ENCODE data around the gene GOLGA6L9. TPM values are rescaled to one million over a fixed set of nuclear protein-coding genes. Genes with fewer than 3 reads are reported as not detected.

The GOLGA6L9 gene, protein sequence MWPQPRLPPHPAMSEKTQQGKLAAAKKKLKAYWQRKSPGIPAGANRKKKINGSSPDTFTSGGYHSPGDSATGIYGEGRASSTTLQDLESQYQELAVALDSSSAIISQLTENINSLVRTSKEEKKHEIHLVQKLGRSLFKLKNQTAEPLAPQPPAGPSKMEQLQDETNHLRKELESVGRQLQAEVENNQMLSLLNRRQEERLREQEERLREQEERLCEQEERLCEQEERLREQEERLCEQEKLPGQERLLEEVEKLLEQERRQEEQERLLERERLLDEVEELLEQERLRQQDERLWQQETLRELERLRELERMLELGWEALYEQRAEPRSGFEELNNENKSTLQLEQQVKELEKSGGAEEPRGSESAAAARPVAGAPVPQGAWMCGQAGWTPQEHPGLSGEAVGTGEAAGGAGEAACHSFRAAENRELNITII
- total RNA-seq (2014; rRNA removed; shearing (Covaris generic)), result 3.1 and 5.5 TPM in 2 replicates

DNA sequence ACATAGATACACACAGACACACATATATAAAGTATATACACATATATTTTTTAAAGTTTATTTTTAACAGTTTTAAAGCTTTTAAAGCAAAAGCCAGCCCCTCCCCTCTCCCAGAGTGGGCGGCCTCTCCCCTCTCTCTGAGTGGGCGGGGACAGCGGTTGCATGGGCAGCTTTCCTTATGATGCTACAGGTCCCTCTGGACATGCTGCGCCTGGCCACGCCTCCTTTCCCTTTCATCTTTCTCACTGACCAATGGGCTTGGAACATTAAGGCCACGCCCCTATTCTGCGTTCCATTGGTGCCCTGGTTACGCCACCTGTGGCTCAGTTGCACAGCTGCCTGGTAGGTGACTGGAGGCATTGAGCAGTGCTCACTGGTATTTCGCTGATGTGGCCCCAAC, at the start of gene GOLGA6L9:
Gene GOLGA6L9, plus strand, starts transcription at position 124 of the 400 bp plus-strand sequence. Its CDS starts 264 bp downstream, at position 388.

Small RNA genes lying within 50 kb of the gene (small RNA-seq; reads per million reads assigned to genes)
- gene AC245033.3, result not detected

Other genes starting within 250 kb of the GOLGA6L9 start
- gene EFL1, start 167.1 kb upstream of the GOLGA6L9 start, total RNA-seq (2014; rRNA removed; shearing (Covaris generic)), result 29.2 and 32.1 TPM in 2 replicates
- gene SAXO2, start 167.0 kb upstream of the GOLGA6L9 start, total RNA-seq (2014; rRNA removed; shearing (Covaris generic)), result 2.7 TPM in 1 of 2 replicates, not detected in the other
- 1.6 and 1.7 TPM in 2 replicates for gene GOLGA6L10, start 80.3 kb upstream of the GOLGA6L9 start, total RNA-seq (2014; rRNA removed; shearing (Covaris generic))
- gene RPS17, start 110.6 kb downstream of the GOLGA6L9 start, total RNA-seq (2014; rRNA removed; shearing (Covaris generic)), result 6,139 and 6,766 TPM in 2 replicates
- 1.7 and 2.9 TPM in 2 replicates for gene CPEB1, start 217.5 kb downstream of the GOLGA6L9 start, total RNA-seq (2014; rRNA removed; shearing (Covaris generic))